ENCODE measurements around the gene ZBBX.
A peak's percentile ranks its signal among the peaks of the same experiment; 100 is the strongest.
"Not testable (repeated sequence)": the region's sequence is repeated elsewhere in the genome, so short reads cannot be mapped to it uniquely, and the experiment has no call there.

The ZBBX gene, protein sequence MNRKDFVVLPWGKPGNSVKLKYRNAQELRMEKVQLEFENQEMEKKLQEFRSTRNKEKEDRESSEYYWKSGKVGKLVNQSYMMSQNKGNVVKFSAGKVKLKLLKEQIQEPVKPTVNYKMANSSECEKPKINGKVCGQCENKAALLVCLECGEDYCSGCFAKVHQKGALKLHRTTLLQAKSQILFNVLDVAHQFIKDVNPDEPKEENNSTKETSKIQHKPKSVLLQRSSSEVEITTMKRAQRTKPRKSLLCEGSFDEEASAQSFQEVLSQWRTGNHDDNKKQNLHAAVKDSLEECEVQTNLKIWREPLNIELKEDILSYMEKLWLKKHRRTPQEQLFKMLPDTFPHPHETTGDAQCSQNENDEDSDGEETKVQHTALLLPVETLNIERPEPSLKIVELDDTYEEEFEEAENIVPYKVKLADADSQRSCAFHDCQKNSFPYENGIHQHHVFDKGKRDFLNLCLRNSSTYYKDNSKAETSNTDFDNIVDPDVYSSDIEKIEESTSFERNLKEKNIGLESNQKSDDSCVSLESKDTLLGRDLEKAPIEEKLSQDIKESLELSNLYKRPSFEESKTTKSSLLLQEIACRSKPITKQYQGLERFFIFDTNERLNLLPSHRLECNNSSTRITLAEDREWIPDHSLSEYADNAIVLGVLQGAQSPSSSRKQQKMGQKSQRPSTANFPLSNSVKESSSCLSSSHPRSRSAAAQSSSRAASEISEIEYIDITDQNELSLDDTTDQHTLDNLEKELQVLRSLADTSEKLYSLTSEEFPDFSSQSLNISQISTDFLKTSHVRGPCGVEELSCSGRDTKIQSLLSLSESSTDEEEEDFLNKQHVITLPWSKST

DNA sequence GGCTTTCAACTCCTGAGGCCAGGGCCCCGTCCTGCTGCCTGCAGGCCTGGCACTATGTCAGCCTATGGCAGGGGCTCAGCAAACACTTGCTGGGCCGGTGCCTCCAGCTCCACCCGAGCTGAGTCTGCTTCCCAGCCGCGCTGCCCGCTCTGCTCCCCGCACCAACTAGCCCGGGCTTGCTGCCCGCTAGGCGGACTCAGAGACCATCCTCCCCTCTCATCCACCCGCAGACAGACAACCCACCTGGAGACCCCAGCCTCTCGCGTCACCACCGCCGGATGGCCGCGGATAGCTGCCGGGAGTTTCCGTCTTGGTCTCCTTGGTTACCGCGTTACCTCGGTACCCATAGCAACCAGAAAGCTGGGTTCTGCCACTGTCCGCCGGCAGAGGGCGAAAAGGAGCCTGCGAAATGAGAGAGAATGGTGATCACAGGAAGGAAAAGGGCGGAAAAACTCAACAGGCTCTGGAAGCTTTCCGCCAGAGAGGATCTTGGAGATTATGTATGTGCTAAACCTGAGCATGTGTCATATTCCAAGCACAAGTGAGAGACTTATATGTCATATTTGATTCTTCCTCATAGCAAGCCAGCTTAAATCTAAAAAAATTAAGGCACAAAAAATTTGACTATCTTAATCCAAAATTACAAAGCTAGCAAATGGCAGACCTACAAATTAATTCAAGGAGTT lies at the start of gene ZBBX:
Gene ZBBX, minus strand, starts transcription at position 294 of the 686 bp plus-strand sequence. CDS start 7,396 bp downstream, outside the sequence.
- peak; percentile 88 for DNase-seq

- DNase-seq: not testable (repeated sequence)
These were observed 46.9 kb upstream of the ZBBX start for GRCh38 chr3:167426962-167427361.

DNA sequence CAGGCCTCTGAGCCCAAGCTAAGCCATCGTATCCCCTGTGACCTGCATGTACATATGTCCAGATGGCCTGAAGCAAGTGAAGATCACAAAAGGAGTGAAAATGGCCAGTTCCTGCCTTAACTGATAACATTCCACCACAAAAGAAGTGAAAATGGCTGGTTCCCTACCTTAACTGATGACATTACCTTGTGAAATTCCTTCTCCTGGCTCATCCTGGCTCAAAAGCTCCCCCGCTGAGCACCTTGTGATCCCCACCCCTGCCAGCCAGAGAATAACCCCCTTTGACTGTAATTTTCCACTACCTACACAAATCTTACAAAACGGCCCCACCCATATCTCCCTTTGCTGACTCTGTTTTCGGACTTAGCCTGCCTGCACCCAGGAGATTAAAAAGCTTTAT lies 42.3 kb upstream of the ZBBX start:
- DNase-seq: not testable (repeated sequence)

- no peak for DNase-seq
These were observed 29.5 kb upstream of the ZBBX start for GRCh38 chr3:167409611-167410010.

GRCh38 chr3:167406876-167407492 lies 26.9 kb upstream of the ZBBX start:
- no peak for DNase-seq

DNA sequence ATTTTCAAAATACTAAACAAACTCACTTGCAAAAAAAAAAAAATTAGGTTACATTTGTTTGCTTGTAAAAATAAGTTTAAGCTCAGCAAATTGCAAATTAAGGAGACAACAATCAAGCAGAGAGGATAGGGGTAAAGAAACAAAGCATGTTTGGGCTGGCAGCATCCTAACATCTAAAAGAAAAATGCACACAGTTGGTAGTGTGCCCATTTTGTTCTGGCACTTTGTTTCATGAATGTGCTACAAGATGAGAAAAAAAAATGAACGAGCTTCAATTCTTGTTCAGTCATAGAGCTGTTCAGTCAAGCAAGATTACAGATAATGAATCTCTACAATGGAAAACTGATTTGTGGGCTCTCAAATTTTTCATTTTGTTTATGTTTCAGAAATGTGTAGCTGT lies 17.7 kb upstream of the ZBBX start:
- DNase-seq: no peak

- DNase-seq: no peak
These were observed 16.0 kb upstream of the ZBBX start for GRCh38 chr3:167396075-167396474.

GRCh38 chr3:167394003-167394402 lies 13.9 kb upstream of the ZBBX start:
- no peak for DNase-seq

DNA sequence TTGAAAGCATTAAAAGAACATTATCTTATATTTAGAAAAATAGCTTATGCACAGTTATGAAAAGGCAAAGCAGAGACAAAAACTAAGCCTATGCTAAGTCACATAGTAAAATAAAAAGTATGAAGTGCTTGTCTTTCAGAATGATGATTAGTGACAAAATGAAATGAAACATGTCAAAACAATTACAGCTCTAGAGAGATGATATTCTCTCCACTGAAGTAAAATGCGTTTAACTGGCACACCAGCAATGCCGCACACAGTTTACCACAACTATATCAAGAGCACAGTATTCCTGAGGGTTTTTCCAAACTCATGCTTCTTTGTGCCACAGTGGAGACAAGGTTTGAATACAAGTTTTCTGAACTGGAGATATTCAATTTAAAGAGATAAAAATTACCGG lies 2.1 kb upstream of the ZBBX start:
- DNase-seq: no peak

DNA sequence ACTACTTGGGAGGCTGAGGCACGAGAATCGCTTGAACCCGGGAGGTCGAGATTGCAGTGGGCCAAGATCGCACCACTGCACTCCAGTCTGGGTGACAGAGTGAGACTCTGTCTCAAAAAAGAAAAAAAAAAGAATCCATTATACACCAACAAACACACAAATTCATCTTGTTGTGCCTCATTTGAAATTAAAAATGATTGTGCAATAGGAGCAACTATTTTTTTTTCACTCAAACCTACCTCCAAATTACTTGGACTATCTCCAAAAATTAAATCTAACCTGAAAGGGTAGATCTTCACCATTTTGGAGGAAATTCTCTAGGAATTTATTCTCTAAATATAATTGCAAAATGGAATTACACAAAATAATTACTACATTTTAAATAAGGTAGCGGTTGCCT lies 4.6 kb downstream of the ZBBX start:
- DNase-seq: no peak

DNA sequence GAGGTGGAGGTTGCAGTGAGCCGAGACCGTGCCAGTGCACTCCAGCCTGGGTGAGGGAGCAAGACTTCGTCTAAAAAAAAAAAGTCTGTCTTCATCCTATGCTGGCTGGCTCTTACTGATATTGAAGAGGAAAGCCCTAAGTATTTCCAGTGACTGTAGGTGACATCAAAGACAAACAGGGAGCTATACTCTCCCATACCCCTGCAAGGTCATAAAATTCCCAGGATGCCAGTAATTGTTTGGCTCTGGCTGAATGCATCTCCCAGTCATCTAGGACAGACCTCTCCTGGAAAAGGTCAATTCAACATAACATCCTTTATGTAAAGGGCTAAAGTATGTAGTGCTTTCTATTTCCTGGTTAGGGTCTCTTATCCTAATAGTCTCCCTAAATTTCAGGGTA lies 8.0 kb downstream of the ZBBX start:
- no peak for DNase-seq

- DNase-seq: no peak
These were observed 18.1 kb downstream of the ZBBX start for GRCh38 chr3:167361948-167362347.

DNA sequence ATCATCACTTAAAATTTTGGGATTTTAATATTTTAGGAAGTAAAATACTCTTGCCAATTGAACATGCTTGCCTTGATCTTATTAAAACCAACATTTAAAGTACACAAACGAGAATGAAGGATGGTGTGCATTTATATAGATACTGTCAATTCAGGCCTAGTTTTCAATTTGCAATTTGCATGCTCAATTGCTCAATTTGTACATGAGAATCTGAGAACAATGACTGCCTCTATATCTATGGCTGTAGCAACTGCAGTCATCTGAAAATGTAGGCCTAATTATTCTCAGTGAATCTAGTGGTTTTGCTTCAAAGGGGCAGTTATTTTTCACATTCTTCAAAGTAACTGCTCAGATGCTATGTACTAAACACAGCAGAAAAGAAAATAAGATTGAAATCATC lies 18.8 kb downstream of the ZBBX start:
- no peak for DNase-seq

DNA sequence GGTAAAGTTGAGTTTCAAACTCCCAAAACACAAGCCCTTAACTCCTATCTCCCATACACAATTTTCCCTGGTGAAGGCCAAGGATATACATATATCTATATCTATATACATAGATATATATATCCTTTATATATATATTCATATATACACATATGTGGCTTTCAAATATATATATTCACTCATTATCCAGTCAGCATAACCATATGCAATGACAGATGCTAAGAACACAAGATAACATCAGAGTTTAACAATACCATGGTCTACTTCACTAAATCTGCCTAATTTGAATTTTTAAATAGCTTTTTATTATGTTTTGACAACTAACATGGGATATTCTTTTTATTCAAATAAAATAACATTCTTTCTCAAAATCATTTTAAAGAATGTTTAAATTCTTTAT lies 24.7 kb downstream of the ZBBX start:
- DNase-seq: no peak

GRCh38 chr3:167354751-167355150 lies 25.3 kb downstream of the ZBBX start:
- DNase-seq: no peak

GRCh38 chr3:167350245-167350862 lies 29.7 kb downstream of the ZBBX start:
- DNase-seq: no peak

GRCh38 chr3:167346171-167346570 lies 33.9 kb downstream of the ZBBX start:
- no peak for DNase-seq

GRCh38 chr3:167330993-167331785 lies 48.9 kb downstream of the ZBBX start:
- no peak for DNase-seq

DNA sequence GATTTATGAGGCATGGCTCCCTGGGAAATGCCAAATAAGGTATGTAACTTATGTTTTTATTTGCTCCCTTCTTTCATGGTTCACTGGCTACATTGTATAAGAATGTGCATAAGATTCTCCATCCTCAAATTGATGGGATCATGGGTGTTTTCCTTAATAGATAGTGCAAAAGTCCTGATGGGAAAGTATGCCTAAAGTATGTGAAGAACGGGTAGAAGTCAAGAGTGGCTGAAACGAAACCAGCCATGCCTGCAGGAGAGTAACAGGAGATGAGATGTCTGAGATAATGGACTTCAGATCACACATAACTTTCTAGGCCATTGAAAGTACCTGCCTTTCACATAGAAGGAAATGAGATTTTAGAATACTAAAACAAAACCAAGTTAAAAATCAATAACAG lies 56.5 kb downstream of the ZBBX start:
- no peak for DNase-seq

DNA sequence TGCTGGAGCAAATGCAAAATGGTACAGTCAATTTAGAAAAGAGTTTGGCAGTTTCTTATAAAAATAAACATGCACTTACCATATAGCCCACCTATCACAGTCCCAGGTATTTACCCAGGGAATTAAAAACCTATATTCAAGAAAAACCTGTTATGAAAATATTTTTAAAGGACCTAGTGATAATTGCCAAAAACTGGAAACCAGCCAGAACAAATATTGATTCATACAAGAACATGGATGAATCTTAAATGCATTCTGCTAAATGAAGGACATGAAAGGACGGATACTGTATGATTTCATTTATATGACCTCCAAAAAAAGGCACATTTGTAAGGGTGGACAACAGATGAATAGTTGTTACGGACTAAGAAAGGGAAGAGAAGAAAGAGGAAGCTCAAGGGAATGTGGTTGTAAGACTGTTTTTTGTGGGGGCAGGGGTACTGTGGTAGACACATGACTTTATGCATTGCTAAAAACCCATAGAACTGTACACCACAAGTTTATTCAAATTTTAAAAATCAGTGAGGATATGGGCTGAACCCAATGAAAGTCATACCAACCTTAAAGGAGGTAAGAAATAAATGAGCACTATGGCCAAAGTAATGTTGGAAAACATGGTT lies 61.0 kb downstream of the ZBBX start:
- DNase-seq: no peak

DNA sequence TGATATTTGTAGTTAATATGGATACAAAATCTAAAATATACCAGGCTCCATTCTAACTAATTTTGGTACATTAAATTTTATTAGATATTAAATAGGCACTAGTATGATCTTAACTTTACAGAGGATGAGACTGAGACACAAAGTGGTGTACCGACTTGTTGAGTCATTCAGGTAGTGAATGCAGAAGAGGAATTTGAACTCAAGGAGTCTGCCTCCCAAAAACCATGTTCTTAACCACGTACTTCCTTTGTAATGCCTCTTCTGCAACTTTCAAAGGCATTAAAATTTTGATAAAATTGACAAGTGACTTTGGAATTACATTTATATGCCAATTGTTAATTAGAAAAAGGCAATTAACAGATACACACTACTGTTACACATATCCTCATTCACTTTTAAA lies 61.8 kb downstream of the ZBBX start:
- DNase-seq: no peak
